ENCODE measurements around the gene LGALS3BP. TPM values are rescaled to one million over a fixed set of nuclear protein-coding genes. Genes with fewer than 3 reads are reported as not detected.
A peak's percentile ranks its signal among the peaks of the same experiment; 100 is the strongest.
"Not testable (repeated sequence)": the region's sequence is repeated elsewhere in the genome, so short reads cannot be mapped to it uniquely, and the experiment has no call there.

LGALS3BP gene, protein sequence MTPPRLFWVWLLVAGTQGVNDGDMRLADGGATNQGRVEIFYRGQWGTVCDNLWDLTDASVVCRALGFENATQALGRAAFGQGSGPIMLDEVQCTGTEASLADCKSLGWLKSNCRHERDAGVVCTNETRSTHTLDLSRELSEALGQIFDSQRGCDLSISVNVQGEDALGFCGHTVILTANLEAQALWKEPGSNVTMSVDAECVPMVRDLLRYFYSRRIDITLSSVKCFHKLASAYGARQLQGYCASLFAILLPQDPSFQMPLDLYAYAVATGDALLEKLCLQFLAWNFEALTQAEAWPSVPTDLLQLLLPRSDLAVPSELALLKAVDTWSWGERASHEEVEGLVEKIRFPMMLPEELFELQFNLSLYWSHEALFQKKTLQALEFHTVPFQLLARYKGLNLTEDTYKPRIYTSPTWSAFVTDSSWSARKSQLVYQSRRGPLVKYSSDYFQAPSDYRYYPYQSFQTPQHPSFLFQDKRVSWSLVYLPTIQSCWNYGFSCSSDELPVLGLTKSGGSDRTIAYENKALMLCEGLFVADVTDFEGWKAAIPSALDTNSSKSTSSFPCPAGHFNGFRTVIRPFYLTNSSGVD
- total RNA-seq = 100 to 1,000 TPM; 103 to 163 TPM
- long read RNA-seq, donor 1, transcript LGALS3BP-201 (6 exons, 2,405 nt) = major isoform, 56 of 82 reads
- long read RNA-seq, donor 1, partial matches to known transcripts = 8 of 82 reads
- long read RNA-seq, donor 1, other reads (novel, unspliced or antisense) = 18 of 82 reads
- long read RNA-seq, donor 2, transcript LGALS3BP-210 (3 exons, 882 nt) = minor isoform, 5 of 156 reads
- long read RNA-seq, donor 2, transcript LGALS3BP-201 (6 exons, 2,405 nt) = major isoform, 106 of 156 reads
- long read RNA-seq, donor 2, partial matches to known transcripts = 16 of 156 reads
- long read RNA-seq, donor 2, other reads (novel, unspliced or antisense) = 29 of 156 reads

DNA sequence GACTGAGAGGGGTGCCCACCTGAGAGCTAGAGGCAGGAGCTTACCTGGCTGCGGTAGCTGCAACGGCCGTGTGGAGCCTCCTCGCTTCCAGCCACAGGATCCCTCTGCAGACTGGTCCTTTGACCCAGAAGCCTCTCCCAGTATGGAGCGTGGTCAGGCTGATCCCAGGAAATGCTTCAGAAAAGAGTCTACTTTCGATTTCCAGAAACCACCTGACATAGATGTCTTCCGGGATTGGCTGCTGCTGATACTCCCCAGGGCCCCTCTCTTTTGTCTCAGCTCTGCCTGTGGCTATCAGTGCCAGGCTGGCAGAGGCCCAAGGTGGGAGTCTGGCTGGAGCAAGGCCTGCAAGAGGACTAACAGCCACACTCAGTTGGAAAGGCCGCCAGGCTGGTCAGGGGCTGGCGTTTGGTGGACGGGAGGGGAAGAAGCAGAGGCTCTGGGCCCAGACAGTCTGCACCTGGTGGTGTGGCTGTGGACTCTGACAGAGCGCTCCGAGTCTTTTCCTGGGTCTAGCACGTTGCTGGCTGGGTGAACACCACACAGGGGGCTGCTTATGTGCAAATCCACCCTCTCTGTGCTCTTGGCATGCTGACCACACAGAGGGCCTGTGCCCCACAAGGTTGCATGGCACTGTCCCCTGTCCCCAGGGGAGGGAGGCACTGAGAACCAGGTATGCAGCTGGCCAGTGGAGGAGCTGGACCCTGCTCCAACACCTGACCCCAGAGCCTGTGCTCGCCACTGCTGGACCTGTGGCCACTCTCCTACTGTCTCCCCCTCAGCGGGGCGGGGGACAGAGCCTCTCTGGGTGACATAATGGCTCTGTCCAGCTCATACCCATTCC lies at the start of gene LGALS3BP:
LGALS3BP (minus strand) TSS at position 144 of the 844 bp plus-strand sequence. CDS start 2,732 bp downstream, outside the sequence.
- peak; percentile 87 for DNase-seq (ENCODE audit: low spot score)
- intact Hi-C loops (cut with DNase I) = no loop called here

DNA sequence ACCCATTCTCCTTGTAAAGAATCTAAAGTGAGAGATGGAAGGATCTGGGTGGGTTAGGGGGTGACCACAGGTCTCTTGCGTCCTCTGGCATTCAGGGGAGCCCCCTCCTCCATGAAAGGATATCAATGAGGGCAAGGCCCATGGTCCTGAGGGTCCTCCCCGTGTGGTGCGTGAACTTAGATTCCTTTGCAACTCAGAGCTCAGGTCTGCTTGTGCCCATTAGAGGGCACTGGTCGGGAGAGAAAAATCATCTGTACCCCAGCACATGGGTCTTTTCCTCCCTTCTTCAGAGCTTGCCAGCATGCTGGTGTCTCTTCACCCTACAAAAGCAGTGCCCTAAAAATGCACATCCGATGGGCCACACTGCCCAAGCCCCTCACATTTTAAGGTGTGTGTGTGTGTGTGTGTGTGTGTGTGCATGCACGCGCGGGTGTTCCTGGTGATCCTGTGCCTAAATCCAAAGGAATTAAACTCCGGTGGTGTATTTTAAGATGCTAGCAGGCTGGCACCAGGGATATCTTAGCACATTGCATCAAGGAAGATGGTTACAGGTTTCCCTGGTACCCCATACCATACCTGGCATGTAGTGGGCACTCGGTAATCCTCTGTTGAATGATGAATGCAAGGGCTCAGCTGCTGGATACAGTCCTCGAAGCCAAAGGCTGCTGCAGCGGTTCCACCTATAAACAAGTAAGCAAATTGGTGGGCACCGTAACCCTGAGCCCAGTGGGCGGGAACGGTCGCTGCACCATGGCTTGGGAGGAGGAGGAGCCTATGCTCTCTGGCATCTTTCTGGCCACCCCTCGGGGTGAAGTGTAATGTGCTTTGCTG lies 49.0 kb upstream of the LGALS3BP start:
- intact Hi-C loops (cut with DNase I) = no loop called here
- DNase-seq (ENCODE audit: low spot score) = peak; percentile 67

DNA sequence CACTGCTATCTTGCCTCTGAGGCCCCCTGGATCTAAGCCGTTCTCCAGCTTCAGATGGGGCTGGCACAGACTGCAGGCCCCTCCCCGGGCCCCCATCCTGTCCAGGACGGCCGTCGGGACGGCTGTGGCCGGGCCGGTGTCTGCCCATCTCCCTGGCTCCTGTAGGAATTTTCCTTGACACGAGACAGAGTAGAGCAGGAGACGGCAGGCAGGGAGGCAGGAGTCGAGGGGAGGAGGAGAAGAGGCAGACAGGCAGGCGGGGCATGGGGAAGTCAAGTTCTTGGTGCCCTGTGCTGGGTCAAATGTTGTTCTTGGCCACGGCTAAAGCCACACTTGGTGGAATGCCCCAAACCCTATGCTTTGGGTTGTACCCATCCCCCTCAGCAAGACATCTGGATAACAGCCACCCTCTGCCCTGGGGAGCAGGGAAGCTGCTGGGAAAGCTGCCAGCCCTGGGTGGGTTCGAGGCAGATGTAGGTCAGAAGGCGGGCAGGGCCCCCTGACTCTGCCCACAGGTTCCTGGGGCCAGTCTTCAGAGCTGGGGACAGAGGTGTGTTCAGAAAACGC lies 48.3 kb upstream of the LGALS3BP start:
- peak; percentile 82 for DNase-seq (ENCODE audit: low spot score)
- intact Hi-C loops (cut with DNase I) = no loop called here

DNA sequence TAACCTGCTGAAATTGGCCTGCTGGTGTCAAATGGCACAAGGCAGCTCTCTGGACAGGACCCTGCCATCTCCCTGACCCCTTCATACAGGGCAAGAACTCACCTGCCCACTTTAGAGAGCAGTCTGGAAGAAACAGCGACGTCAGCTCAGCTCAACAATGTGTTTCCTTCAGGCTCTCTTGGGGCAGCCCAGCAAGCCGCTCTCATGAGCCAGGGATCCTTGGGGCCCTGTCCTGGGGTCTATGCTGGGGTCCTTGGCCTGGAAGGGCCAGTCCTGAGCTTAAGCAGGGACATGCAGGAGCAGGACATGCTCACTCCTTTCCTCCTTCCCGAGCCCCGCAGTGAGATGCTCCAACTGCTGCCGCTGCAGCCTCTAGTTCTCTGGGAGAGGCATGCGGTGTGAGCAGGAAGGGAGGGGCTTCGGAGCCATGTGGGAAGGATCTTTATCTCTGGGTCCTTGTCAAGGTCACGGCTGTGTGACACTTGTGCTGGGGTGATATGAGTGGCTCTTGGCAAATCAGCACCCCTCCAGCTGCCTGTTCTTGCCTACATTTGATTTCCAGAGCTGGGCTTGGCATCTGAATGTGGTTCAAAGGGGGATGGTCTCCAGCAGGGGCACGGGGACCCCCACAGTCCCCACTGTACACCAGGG lies 47.7 kb upstream of the LGALS3BP start:
- intact Hi-C loops (cut with DNase I) = no loop called here

DNA sequence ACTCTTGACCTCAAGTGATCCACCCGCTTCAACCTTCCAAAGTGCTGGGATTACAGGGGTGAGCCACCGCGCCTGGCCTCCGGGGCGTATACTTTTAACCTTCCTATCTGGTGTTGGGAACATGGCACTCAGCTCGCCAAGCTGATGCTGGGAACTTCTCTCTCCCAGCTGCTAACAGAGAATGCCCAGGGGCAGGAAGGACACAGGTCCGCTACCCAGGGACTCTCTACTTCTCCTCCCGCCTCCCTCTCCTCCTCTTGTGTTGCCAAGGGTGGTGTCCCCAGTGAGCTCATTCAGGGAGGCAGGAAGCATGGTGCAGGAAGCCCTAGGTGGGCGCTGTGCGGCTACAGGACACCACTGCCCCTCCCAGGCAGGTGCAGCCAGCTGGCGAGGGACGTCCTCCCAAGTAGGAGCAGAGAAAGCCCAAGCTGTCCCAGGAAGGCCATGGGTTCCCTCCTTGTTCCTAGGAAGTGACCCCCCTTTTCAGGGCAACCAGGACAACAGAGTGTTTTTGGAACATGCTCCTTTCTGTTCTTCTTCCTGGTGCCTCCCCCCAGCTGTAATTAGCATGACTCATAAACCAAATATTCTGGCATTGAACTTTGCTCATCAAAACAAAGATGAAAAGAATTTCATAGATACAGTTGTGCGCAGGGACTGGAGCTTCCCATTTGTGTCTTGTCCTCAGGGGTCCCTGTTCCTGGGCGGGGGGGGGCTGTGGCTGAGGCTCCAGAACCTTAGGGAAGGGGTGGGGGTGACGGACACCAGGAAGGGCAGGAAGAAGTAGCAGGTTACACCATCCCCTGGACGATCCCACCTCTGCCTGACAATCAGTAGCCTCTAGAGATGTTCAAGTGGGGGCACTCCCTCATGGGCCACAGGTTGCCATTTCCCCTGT lies 46.9 kb upstream of the LGALS3BP start:
- intact Hi-C loops (cut with DNase I) = no loop called here
- DNase-seq (ENCODE audit: low spot score) = peak; percentile 85

More for the DNA sequence above, 47.7 kb upstream of the LGALS3BP start:
- DNase-seq (ENCODE audit: low spot score) = peak; percentile 80

DNA sequence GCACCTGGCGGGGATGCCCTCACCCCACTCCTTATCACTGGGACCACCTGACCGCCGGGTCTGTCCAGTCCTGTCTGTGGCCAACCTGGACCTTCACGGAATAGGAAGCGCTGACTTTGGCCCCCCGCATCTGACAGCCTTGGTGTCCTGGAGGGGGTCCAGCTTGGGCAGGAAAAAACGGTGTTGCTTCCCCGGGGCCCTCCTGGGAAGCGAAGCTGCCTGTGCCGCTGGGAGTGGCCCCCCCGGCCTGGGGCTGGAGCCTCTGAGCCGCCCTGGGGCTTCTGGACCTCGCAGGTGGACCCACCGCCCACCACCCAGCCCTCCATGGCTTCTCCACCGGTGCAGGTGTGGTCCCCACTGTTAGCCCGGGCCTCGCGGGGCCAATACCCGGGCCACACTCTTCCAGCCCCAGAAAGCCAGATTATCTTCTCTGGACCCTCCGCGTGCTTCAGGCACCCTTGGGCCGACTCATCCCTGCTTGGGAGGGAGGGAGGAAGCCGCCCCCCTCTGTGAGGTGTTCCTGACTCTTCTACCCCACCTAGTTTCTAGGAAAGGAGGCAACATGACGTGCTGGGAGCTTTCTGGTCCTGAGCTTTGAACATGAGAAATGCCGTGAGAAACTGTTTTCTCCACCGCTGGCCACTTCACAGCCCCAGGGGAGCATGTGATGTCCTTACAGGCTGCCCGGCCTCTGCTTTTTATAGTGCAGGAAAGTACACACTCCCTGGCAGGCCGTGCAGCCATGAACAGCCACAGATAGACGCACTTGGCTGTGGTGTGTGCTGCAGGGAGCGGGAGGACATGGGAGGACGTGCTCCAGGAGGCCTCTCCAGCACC lies 45.4 kb upstream of the LGALS3BP start:
- DNase-seq (ENCODE audit: low spot score) = peak; percentile 90

DNA sequence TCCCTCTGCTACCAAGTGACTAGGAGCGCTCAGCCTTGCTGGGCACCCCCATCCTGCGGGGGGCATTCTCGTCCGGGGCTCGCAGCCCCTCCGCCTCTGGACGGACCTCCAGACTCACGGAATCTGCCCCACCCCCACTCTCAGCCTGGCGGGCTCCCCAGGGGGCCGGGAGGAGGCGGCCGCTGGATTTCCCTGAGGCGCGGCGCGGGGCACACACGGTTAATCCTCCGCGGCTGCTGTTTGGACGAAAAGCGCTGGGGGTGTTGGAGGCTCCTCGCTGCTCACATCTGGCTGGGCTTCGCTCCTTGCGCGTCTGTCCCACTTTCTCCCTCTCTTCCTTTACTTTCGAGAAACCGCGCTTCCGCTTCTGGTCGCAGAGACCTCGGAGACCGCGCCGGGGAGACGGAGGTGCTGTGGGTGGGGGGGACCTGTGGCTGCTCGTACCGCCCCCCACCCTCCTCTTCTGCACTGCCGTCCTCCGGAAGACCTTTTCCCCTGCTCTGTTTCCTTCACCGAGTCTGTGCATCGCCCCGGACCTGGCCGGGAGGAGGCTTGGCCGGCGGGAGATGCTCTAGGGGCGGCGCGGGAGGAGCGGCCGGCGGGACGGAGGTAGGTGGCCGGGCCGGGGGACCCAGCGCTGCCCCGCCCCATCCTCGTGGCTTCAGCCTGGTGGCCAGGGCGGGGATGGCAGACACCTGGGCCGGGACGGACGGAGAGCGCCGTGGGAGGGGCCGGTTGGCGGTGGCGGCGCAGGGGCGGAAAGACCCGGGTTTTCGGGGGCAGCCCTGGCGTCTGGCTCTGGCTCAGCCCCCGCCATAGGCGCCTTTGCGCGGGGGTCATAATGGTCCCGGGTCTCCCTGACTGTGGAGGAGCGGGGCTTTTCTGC lies 44.4 kb upstream of the LGALS3BP start, which contains the start of gene C1QTNF1:
C1QTNF1 (plus strand) TSS at position 284 of the 886 bp plus-strand sequence. CDS start 19,800 bp downstream, outside the sequence.
- intact Hi-C loops (cut with DNase I) = no loop called here
- DNase-seq (ENCODE audit: low spot score) = peak; percentile 91

More for the DNA sequence above, 45.4 kb upstream of the LGALS3BP start:
- intact Hi-C loops (cut with DNase I) = no loop called here

DNA sequence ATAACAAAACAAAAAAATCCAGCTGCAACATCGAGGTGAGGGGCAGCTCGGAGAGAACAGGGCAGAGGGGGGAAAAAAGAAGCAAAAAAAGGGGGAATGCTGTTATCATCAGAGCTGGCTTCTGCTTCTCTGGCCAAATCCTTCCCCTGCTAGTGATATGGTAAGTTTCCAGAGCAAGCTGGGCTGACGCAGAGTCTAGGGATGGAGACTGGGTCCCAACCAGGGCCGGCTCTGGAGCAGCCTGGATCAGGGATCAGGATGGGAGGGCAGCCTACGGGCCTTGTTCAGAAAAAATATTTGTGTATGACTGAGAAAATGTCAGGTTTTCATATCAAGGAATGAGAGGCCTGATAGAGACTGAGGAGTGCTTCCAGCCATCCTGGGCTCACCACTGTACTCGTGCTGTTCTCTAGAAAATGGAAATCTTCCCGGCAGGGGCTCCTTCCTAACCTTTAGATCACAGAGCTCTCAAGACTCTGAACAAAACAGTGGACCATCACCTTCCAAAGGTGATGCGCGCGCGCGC lies 43.5 kb upstream of the LGALS3BP start:
- intact Hi-C loops (cut with DNase I) = no loop called here
- peak; percentile 88 for DNase-seq (ENCODE audit: low spot score)

DNA sequence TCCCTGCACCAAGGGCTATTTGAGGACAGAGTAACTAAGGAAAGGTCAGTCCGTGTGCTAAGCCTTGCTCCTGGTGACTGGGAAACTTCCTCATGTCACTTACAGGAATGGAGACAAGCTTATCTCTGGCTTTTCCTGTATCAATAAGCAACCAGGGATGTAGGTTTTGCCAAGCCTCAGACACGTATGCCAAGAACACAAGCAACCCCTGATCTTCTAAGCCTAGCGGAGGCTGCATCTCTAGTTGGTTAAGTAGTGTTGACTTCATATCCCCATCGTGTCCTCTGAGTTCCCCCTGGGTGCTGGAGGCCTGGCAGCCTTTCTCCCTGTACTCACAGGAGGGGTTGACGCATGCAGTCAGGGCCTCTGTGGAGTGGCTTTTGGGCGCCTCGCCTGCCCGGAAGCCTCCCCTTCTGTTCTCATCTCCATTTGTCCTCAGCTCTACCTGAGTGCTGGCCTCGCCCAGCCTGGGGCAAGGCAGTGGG lies 42.8 kb upstream of the LGALS3BP start:
- DNase-seq (ENCODE audit: low spot score) = peak; percentile 96
- intact Hi-C loops (cut with DNase I) = no loop called here

DNA sequence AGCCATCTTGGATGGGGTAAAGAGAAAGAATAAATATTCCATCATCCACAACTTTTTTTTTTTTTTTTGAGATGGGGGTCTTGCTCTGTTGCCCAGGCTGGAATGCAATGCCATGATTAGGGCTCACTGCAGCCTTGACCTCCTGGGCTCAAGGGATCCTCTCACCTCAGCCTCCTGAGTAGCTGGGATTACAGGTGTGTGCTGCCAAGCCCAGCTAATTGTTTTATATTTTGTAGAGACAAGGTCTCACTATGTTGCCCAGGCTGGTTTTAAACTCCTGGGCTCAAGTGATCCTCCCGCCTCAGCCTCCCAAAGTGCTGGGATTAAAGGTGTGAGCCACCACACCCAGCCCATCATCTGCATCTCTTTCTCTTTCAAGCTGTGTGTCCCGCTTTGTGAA lies 42.2 kb upstream of the LGALS3BP start:
- intact Hi-C loops (cut with DNase I); DNase-seq (ENCODE audit: low spot score): not testable (repeated sequence)

DNA sequence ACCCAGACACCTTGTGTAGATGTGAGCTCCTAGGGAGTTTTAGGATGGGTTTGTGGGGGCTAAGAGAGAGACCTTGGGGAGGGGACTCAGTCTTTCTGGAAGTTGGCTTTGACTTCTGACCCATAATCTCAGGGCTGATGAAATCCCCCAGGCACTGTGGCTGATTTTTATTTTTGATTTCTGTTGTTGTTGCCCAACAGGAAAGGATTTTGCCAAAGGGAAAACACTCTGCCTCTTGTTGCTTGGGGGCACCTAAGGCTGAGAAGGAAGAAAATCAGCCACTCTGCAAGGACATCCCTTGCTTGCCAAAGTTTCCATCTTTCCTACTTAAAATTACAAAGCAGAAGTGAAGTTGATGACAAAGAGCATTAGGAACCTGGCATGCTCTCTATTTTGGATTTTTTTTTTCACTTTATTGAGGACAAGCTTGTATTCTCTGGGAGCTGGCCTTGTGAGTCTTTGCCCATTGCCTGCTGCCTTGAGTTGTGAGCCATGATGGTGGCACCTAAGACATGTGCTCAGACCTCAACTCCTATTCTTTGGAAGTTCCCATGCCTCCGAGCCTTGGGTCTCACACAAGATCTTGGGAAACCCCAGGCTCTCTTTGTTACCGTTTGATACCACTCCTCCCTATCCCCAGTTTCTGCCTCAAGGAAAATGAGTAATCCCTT lies 41.0 kb upstream of the LGALS3BP start:
- DNase-seq (ENCODE audit: low spot score) = no peak
- intact Hi-C loops (cut with DNase I) = no loop called here

DNA sequence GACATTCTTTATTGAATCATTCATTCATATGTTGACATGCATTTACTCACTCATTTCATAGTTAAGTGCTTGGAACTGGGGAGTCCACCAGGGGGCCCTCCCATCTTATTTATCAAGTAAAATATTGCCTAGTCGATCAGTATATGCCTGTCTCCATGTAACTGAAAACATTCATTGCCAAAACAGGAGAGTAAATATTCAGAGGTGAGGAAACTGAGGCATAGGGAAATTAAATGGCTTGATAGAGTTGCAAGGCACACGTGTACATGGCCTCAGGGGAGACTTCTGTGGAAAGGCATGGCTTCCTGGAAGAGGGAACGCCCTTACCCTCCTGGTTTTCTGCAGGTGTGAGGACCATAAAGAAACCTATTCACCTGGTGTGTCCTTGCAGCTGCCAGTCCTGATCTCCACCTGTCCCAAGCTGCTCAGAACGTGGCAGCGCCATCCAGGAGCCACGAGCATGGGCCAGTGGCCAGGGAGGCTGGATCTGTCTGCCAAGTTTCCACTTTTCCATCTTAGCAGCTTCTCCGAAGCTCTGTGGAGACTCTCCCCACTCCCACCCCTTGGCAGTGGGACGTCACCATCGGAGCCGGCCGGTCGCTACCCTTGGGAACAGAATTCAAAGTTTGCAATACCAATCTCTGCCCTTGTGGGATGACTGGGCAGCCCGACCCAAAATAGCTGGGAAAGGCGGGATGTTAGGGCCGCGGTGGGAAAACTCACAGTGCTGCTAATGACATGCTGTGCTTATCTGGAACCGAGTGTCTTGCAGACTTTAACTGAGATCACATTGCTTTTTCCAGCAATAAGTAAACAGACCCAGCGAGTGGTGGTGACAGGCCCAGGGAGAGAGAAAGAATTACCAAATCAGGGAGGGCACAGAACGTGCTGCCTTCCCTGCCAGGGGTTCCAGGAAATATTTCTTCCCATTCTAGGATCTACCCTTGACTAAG lies 40.2 kb upstream of the LGALS3BP start:
- peak; percentile 95 for DNase-seq (ENCODE audit: low spot score)
- intact Hi-C loops (cut with DNase I) = loop anchor here in 1 of 2 donors (10.0 kb wide), 1 partner anchor 65 kb away; no protein-coding TSS in a partner anchor

Data from posterior vena cava (tissue), 2 donors.